Thyroid gland (tissue), 4 donors: Measurements from ENCODE around the gene PLEKHF1. TPM values are rescaled to one million over a fixed set of nuclear protein-coding genes. Genes with fewer than 3 reads are reported as not detected.
"Not testable (repeated sequence)": the region's sequence is repeated elsewhere in the genome, so short reads cannot be mapped to it uniquely, and the experiment has no call there.

Experiments
- DNase-seq, 2 donors: peaks; one replicate each; pipeline ENCODE4 v3.0.0-alpha.2; 2019
- H3K27ac ChIP-seq, 3 donors: fragments of 200-600 bp; sonication (generic); 1 replicate in 2 of 3; 2 replicates in 1 of 3; pipeline ENCODE4 v1.5.1; 2016 to 2019; ENCODE audit warnings: mild to moderate bottlenecking in 1 of 3, moderate library complexity in 1 of 3
- H3K27me3 ChIP-seq: fragments of 200-600 bp; sonication (generic); one replicate; pipeline ENCODE4 v1.5.1; 2019
- H3K36me3 ChIP-seq, 2 donors: fragments of 200-600 bp; sonication (generic); one replicate each; pipeline ENCODE4 v1.5.1; 2016 to 2019
- H3K4me1 ChIP-seq, 2 donors: fragments of 200-600 bp; sonication (generic); one replicate each; pipeline ENCODE4 v1.5.1; 2017 to 2019
- H3K4me3 ChIP-seq, 3 donors: fragments of 200-600 bp; sonication (generic); replicated peaks in 1 of 3; 1 replicate in 2 of 3; 2 replicates in 1 of 3; pipeline ENCODE4 v1.5.1; 2016; ENCODE audit warnings: mild to moderate bottlenecking in 1 of 3
- H3K9me3 ChIP-seq: fragments of 200-600 bp; sonication (generic); one replicate; pipeline ENCODE4 v1.5.1; 2017
- POLR2A ChIP-seq, 2 donors: fragments of 450-650 bp; IDR thresholded peaks; one replicate each; pipeline ENCODE4 v1.6.1; 2017; ENCODE audit warnings: antibody characterized with exemption in 2 of 2, mild to moderate bottlenecking in 2 of 2, moderate library complexity in 1 of 2
- WGBS, 2 donors: methylation state at CpG; one replicate each; pipeline ENCODE4 v1.1.5; 2017; 5-methylcytosine and 5-hydroxymethylcytosine counted together
- intact Hi-C: fragments of 100-400 bp; cut with DNase I; formaldehyde crosslinking; loops from one replicate; pipeline ENCODE4 v1.15.1; 2023
- total RNA-seq, 4 donors: library from RNA; depleted of rRNA; stranded (reverse); fragments of >200 nt; gene quantifications; one replicate each; pipeline ENCODE4 v1.2.3, GENCODE V29; 2016
- TF ChIP-seq, protein P1 (sequence below), 6 experiments: fragments of 200-600 bp in 3 of 6; fragments of 450-650 bp in 3 of 6; sonication (generic) in 3 of 6; IDR thresholded peaks; one replicate each; pipeline ENCODE4 v1.5.1; 2016 to 2019; ENCODE audit warnings: antibody characterized with exemption in 6 of 6, mild to moderate bottlenecking in 2 of 6, inconsistent platforms in 1 of 6, moderate library complexity in 1 of 6

Gene PLEKHF1
- total RNA-seq, 4 donors from 2014 or later: 12.1 to 20.3 (median 16.5) TPM

DNA sequence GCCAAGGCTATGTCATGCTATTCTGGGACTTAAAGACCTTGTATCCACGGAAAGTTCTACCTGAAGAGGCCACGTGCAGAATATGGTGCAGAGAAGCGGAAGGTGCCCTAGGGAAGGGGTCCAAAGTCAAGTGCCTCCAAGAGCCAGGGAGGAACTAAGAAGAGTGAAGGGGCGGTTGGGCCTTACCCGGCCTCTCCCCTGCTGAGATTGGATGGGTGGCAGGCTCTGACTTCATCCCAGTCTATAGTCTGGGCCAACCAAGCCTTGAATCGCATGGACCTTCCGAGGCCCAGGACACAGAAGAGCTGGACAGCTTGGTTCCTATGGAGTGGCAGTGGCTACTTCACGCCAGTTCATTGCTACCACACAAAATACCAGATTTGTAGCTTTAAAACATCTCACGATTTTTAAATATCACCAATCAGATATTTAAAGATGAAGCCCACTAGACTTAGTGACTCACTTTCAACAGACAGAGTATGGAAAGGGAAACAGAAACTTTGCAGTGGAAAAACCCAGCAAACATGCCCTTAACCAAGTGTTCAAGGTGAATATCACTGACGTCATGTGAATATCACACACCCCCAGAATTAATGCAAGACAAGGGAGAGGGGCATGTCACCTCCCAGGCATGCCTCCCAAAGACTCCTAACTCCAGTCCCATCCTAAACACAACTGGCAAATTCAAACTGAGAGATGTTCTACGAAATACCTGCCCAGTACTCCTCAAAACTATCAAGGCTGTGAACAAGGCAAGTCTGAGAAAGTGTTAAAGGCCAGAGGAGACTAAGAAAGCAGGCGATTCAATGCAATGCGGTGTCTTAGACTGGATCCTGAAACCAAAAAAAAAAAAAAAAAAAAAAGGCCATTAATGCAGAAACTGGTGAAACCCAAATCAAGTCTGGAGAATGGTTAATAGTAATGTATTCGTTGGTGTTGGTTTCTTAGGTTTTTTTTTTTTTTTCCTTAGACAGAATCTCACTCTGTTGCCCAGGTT is 39.6 kb downstream of the PLEKHF1 start:
- H3K27me3 ChIP-seq: no peaks in the 10 kb centered on the region
- no peak overlapping the region for H3K4me3 ChIP-seq

GRCh38 chr19:29705706-29706105 is 40.4 kb downstream of the PLEKHF1 start:
- H3K27me3 ChIP-seq: no peaks in the 10 kb centered on the region
- H3K27ac ChIP-seq: no peak overlapping the region
- H3K9me3 ChIP-seq: no peaks in the 10 kb centered on the region
- TF ChIP-seq, protein P1, sequence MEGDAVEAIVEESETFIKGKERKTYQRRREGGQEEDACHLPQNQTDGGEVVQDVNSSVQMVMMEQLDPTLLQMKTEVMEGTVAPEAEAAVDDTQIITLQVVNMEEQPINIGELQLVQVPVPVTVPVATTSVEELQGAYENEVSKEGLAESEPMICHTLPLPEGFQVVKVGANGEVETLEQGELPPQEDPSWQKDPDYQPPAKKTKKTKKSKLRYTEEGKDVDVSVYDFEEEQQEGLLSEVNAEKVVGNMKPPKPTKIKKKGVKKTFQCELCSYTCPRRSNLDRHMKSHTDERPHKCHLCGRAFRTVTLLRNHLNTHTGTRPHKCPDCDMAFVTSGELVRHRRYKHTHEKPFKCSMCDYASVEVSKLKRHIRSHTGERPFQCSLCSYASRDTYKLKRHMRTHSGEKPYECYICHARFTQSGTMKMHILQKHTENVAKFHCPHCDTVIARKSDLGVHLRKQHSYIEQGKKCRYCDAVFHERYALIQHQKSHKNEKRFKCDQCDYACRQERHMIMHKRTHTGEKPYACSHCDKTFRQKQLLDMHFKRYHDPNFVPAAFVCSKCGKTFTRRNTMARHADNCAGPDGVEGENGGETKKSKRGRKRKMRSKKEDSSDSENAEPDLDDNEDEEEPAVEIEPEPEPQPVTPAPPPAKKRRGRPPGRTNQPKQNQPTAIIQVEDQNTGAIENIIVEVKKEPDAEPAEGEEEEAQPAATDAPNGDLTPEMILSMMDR (IDR thresholded peaks at IDR 0.05): no peak
- no peak for TF ChIP-seq POLR2A (IDR thresholded peaks at IDR 0.05)
- H3K4me1 ChIP-seq: no peaks in the 10 kb centered on the region
- H3K4me3 ChIP-seq: no peak overlapping the region
- intact Hi-C loops: no loop called here
- DNase-seq: no peak
- peaks cover 18 to 21% of the 10 kb centered on the region in 2 donors for H3K36me3 ChIP-seq
- 89 to 97% methylated on average over 9 of the region's 9 CpGs for WGBS, 2 donors

More for the DNA sequence above, 39.6 kb downstream of the PLEKHF1 start:
- intact Hi-C loops: no loop called here
- Histone ChIP-seq H3K36me3 (peaks cover 18 to 21% of the 10 kb centered on the region in 2 donors), H3K27ac (no peak overlapping the region), H3K4me1 (no peaks in the 10 kb centered on the region), H3K9me3 (no peaks in the 10 kb centered on the region)
- TF ChIP-seq, protein P1 (IDR thresholded peaks at IDR 0.05): no peak
- no peak for TF ChIP-seq POLR2A (IDR thresholded peaks at IDR 0.05)
- 92% methylated on average over 14 of the region's 14 CpGs for WGBS, 2 donors
- no peak for DNase-seq

DNA sequence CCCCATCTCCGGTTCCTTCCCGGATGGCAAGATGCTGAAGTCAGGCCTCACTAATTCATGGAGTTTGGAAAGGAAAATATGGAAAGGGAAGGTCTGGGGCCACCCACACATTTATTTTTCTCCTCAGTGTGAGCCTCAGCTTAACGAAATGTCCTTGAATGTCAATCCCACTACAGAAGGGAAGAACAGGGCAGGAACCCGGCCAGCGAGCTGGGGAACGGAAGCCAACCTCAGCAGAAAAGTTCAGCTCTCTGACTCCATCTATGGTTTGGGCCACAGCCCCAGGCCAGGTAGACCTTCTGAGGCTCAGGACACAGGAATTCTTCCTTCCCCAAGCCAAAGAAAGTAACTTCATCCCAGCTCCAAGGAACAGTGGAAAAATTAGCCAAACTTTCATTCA is 41.4 kb downstream of the PLEKHF1 start:
- H3K27ac ChIP-seq: no peak overlapping the region
- H3K4me3 ChIP-seq: no peak overlapping the region
- intact Hi-C loops: no loop called here
- no peaks in the 10 kb centered on the region for H3K4me1 ChIP-seq
- WGBS, 2 donors: 76 to 92% methylated on average over 6 of the region's 6 CpGs
- H3K27me3 ChIP-seq: no peaks in the 10 kb centered on the region
- DNase-seq: no peak
- TF ChIP-seq, protein P1 (IDR thresholded peaks at IDR 0.05): no peak
- no peak for TF ChIP-seq POLR2A (IDR thresholded peaks at IDR 0.05)
- H3K9me3 ChIP-seq: no peaks in the 10 kb centered on the region
- H3K36me3 ChIP-seq: peaks cover 17 to 21% of the 10 kb centered on the region in 2 donors

GRCh38 chr19:29708554-29709439 is 43.5 kb downstream of the PLEKHF1 start:
- WGBS, 2 donors: 80 to 82% methylated on average over 12 to 18 of the region's 18 CpGs
- Histone ChIP-seq H3K27ac (peak overlapping the region in 1 of 3 donors; percentile 43), H3K27me3 (no peaks in the 10 kb centered on the region), H3K4me1 (peaks cover 2 to 3% of the 10 kb centered on the region in 2 donors), H3K4me3 (no peak overlapping the region), H3K9me3 (no peaks in the 10 kb centered on the region), H3K36me3 (peaks cover 4 to 14% of the 10 kb centered on the region in 2 donors)
- no peak for DNase-seq
- no peak for TF ChIP-seq POLR2A (IDR thresholded peaks at IDR 0.05)
- TF ChIP-seq, protein P1 (IDR thresholded peaks at IDR 0.05): no peak
- intact Hi-C loops: no loop called here

DNA sequence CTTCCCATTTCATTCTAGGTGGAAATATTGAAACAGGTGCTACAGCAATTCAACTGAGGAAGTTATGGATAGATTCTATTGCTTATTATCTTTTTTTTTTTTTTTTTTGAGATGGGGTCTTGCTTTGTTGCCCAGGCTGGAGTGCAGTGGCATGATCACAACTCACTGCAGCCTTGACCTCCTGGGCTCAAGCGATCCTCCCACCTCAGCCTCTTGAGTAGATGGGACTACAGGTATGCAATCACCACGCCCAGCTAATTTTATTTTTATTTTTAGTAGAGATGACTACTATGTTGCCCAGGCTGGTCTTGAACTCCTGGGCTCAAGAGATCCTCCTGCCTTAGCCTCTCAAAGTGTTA is 44.2 kb downstream of the PLEKHF1 start:
- DNase-seq, H3K4me1 ChIP-seq, intact Hi-C loops, H3K4me3 ChIP-seq, H3K27me3 ChIP-seq, H3K27ac ChIP-seq, H3K9me3 ChIP-seq: not testable (repeated sequence)
- H3K36me3 ChIP-seq: peaks cover 0 to 14% of the 10 kb centered on the region in 2 donors
- WGBS, 2 donors: 96 to 100% methylated on average over 2 of the region's 2 CpGs
